HG03066 (cell line): Measurements from ENCODE around the gene TTC3.

Source experiments
- ATAC-seq: cut with Tn5 transposase; IDR thresholded peaks from one replicate; pipeline ENCODE4 v1.9.1; 2021; ENCODE audit warnings: low read depth; ENCODE audit not compliant: unreplicated experiment

The TTC3 gene

DNA sequence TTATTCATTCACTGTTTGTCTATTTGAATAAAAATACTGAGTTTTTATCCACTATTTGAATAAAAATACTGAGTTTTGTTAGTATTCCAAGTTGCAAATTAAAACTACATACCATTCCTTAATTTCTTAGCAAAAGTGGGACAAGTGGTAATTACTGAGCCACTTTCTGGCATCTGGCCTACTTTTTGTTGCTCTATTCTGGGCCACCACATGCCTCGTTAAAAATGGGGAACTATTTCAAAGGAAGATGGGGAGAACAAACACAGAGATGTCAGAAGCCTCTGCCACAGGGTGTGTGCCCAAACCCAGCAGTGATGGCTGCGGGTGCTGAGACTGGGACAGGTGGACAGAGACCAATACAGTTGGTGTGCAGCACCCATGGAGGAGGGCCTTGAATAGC, 14.8 kb upstream of the TTC3 start:
- no peak for ATAC-seq

DNA sequence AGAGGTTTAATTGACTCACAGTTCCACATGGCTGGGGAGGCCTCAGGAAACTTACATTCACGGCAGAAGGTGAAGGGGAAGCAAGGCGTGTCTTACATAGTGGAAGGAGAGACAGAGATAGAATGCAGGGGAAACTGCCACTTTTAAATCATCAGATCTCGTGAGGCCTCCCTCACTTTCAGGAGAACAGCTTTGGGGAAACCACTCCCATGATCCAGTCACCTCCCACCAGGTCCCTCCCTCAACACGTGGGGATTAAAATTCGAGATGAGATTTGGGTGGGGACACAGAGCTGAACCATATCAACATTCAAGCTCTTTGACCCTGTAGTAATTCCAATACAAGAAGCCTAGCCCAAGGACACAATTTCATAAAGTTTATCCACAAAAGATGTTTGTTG, 13.9 kb upstream of the TTC3 start:
- ATAC-seq: no peak

DNA sequence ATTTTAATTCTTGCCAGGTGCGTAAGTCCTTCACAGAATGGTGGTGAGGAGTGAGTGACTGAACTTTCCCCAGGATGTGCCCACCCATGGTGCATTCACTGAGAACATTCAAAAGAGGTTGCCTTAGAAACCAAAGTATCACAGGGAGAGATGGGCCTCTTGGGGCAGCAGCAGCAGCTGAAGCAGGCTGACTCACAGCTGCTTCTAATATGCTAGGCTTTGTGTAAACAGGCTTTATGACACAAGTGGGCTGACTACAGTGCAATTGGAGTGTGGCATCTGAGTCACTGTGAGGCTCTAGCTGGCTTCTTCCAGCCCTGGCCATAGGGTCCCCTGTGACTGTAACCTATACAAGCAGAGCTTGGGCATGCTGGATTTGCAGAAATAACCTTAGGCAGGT, 12.8 kb upstream of the TTC3 start:
- no peak for ATAC-seq

GRCh38 chr21:37061926-37062592, 11.0 kb upstream of the TTC3 start:
- no peak for ATAC-seq

DNA sequence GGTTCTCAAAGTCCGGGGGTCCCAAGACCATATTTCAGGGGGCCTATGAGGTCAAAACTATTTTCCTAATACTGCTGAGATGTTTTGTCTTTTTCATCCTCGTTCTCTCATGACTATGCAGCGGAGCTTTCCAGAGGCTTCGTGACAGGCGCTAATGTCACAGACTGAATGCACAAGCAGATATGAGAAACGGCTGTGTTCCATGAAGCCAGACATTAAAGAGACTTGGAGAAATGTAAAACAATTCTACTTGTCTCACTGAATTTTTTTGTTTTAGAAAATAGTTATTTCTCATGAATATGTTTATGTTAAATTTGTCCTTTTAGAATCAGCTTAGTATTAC, 10.5 kb upstream of the TTC3 start:
- ATAC-seq: no peak

DNA sequence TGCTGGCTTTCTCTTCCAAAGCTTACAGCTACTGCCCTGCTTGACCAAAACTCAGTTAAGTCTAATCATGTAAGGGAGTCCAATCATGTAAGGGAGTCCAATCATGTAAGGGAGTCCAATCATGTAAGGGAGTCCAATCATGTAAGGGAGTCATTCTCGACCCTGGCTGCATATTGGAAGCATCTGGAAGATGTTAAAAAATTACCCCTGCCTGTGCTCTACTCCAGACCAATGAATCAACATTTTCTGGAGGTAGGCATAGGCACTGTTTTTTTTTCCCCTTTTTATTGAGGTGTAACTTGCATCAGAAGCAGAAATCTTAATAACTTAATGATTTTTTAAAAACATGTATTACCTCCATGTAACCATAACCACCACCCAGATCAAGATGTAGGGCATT, 9.6 kb upstream of the TTC3 start:
- no peak for ATAC-seq

DNA sequence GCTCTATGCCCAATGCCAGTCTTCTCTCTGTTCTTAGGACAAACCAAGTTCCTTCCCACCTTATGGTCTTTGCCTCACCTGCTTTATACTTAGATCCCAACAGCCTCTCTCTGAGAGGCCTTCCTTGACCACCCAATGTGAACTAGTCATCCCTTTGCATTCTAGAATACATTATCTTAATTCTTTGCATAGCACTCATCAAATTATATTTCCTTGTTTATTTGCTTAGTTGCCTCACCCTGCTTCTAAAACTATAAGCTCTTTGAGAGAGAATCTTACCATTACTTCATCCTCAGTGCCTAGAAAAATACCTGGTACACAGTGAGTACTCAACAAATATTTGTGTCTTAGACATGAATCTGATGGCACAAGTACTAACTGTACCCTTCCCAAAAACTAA, 8.2 kb upstream of the TTC3 start:
- ATAC-seq: no peak

DNA sequence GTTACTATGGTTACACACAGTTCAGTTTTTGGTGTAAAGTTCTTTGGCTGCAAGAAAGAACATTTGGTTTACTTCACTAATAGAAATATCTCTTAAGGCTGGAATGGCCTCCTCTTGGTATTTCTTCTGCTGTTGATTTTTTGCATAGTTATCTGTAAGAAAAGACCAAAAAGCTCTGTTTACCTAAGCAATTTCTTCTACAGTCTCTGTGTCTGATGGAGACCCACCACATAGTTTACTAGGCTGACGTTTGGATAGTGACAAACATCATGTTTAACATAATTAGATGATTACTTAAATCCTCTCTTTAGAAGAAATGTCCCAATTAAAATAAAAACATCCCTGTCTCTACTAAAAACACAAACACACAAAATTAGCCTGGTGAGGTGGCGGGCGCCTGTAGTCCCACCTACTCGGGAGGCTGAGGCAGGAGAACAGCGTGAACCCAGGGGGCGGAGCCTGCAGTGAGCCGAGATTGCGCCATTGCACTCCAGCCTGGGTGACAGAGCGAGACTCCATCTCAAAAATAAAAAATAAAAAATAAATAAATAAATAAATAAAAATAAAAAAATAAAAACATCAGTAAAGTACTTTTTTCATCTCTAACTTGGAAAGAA, 7.4 kb upstream of the TTC3 start:
- ATAC-seq: no peak

DNA sequence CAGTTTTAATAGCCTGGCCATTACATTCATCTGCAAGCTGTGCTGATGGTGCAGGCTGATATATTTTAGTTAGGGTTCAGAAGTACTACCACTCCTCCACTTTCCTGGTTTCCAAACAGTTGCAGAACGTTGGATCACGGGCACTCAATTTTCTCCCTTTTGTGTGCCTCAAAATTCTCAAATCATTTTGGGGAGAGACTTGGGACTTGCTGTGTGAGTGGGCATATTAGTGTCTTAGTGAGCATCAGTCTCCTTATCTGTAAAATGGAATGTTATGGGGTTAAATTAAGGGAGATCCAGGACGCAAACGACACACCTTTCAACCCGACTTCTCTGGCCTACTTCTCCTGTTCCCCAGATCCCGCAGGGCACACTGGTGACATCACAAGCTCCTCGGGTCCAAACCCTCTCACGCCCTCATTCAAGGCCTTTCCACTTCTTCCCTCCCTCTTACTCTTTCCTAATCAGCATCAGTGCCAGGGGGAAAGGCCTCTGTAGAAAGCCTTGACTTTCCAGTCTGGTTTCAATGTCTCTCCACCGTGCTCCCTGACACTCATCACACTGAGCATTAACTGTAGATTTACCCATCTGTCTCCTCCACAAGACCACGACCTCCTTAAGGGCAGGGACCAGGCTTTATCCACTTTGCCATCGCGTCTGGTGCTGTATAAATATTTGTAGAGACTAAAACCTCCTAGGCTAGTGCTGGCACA, 1.3 kb upstream of the TTC3 start:
- ATAC-seq: no peak

- ATAC-seq: peak; percentile 16
These were observed 623 bp upstream of the TTC3 start for GRCh38 chr21:37072274-37072987.

DNA sequence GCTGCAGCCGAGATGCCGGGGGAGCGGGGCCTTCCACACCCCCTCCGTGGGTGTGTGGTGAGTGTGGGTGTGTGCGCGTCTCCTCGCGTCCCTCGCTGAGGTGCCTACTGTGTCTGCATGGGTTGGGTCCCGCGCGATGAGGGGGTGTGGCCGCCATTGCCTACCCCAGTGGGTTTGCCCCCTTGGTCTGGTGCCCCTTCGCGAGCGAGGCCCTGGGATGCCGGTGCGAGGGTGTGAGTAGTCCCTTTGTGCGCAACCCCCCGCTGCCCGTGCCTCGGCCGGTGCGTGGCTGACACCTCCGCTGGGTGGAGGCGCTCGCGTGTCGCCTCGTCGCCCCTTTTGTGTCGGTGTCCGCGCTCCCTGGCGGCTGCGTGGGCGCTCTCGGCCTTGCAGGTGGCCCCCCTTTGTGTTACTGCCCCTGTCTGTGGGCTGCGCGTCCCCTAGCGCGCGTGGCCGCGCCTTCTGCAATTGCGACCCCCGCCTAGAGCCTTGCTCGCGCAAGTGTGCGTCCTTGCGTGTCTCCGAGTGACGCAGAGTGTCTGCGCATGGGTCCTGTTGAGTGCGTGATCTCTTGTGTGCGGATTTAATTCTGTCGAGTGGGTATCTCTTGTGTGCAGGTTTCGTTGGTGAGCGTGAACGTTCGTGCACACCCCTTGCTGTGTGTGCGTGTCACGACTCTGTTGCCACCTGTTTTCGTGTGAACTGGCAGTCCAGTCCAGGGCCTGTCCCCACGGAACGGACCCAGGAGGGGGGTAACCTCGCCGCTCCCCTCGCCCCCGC, 553 bp downstream of the TTC3 start:
- ATAC-seq: peak; percentile 38

DNA sequence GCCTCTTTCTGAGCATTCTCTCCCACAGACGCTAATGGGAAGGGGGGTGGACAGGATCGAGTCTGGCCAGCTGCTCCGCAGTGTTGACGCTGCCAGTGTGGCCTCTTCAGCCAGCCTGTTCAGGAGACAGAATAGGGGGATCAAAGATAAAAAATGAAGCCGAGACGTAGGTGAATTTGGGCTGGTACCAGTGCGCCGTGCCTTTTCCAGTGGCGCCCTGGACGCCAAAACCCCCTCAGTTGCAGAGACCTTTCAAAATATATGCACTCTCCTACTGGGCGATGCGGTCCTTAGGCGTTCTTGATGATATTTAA, 1.1 kb downstream of the TTC3 start:
- no peak for ATAC-seq

DNA sequence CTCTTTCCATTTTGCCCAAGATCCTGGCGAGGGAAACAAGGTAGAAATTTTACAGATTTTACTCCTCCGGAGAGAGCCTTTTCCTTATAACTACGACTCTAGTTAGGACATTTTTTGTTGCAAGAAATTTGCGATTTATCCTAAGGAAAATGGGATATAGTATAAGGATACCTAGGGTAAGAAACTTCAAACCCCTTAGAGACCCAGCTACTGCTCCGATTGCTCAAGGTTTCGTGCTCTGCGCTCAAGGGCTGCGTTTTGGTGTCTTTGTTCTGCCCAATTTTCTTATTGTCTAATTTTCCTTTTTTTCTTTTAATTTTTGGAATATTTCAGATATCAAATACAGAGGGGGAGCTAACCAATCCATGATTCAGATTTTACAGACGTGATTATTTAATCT, 1.5 kb downstream of the TTC3 start:
- no peak for ATAC-seq

- no peak for ATAC-seq
These were observed 2.2 kb downstream of the TTC3 start for GRCh38 chr21:37075214-37075770.

GRCh38 chr21:37076087-37076850, 3.2 kb downstream of the TTC3 start:
- ATAC-seq: no peak

GRCh38 chr21:37077403-37077802, 4.3 kb downstream of the TTC3 start:
- ATAC-seq: no peak

DNA sequence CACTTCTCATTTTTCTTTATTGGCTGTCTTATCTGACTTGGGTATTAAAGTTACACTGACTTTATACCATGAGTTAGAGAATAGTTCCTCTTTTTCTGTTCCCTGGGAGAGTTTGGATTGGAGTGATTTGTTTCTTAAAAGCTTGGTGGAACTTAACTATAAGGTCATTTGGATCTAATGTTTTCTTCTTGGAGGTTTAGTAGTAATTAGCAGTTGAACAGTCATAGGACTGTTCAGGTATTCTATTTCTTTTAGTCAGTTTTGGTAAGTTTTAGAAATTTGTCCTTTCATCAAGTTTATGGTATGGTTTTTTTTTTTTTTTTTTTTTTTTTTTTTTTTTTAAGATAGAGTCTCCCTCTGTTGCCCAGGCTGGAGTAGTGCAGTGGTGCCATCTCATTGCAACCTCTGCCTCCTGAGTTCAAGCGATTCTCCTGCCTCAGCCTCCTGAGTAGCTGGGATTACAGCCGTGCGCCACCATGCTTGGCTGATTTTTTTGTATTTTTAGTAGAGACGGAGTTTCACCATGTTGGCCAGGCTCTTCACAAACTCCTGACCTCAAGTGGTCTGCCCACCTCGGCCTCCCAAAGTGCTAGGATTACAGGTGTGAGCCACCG, 6.3 kb downstream of the TTC3 start:
- no peak for ATAC-seq

DNA sequence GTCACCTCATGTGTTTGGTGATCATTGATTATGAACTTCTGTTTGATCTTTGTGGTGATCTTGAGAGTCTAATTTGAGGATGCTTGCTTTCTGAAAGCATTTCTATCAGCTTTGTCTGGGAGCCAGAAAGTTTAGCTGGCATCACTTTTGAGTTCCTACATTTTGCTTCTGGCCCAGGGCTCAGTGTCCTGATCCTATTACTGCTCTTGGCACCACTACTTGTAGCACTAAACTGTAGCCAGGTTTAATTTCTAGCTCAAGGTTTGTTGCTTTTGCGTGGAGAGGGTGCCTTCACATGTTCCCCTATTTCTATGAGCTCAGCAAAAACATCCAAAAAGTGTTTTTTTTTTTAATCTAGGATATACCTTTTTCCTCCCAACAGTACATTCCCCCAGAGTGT, 9.3 kb downstream of the TTC3 start:
- ATAC-seq: no peak

GRCh38 chr21:37082856-37083528, 9.9 kb downstream of the TTC3 start:
- ATAC-seq: no peak
